WTC11 (cell line): ENCODE measurements around the gene GRB10. TPM values are rescaled to one million over a fixed set of nuclear protein-coding genes. Genes with fewer than 3 reads are reported as not detected.

ENCODE experiments used
- ATAC-seq: fragments of 200-7000 bp; cut with Tn5 transposase; 2 replicates; pipeline ENCODE4 v1.10.0; 2021; ENCODE audit warnings: mild to moderate bottlenecking, moderate library complexity
- CTCF ChIA-PET: fragments of 300-600 bp; sonication (Branson Sonifier 250); formaldehyde crosslinking; loops from one replicate; lab custom pipeline; 2021; ENCODE audit warnings: antibody characterized with exemption; lab: Charles Lee
- POLR2A ChIA-PET: fragments of 350-600 bp; sonication (Branson Sonifier 250); formaldehyde crosslinking; loops from one replicate; lab custom pipeline; 2021; ENCODE audit warnings: antibody characterized with exemption; lab: Charles Lee
- DNase-seq: peaks from one replicate; pipeline ENCODE4 v3.0.0; 2021; ENCODE audit warnings: low spot score
- H3K27ac Mint-ChIP-seq: 2 replicates; pipeline ENCODE4 v1.8.0; 2021; ENCODE audit warnings: mixed read lengths
- H3K27me3 Mint-ChIP-seq: 2 replicates; pipeline ENCODE4 v1.8.0; 2021; ENCODE audit warnings: low read depth, mild to moderate bottlenecking, moderate library complexity, mixed read lengths
- H3K36me3 Mint-ChIP-seq: 2 replicates; pipeline ENCODE4 v1.8.0; 2021; ENCODE audit warnings: mixed read lengths
- H3K4me1 Mint-ChIP-seq: 2 replicates; pipeline ENCODE4 v1.8.0; 2022; ENCODE audit warnings: mixed read lengths
- H3K4me3 Mint-ChIP-seq: 2 replicates; pipeline ENCODE4 v1.8.0; 2021; ENCODE audit warnings: mild to moderate bottlenecking, moderate library complexity, mixed read lengths
- H3K9me3 Mint-ChIP-seq: 2 replicates; pipeline ENCODE4 v1.8.0; 2021; ENCODE audit warnings: mixed read lengths
- FOXJ3 ChIP-seq: sonication (generic); formaldehyde crosslinking; IDR thresholded peaks from 2 replicates; pipeline ENCODE4 v1.9.0; 2021; ENCODE audit warnings: missing genetic modification reagents, mild to moderate bottlenecking, borderline replicate concordance
- GABPB1 ChIP-seq: sonication (generic); formaldehyde crosslinking; IDR thresholded peaks from 2 replicates; pipeline ENCODE4 v1.8.1; 2023; ENCODE audit warnings: mild to moderate bottlenecking, missing genetic modification reagents
- IRF2 ChIP-seq: sonication (generic); formaldehyde crosslinking; IDR thresholded peaks from 2 replicates; pipeline ENCODE4 v1.8.0; 2022; ENCODE audit warnings: low read depth, missing genetic modification reagents, borderline replicate concordance
- KAT7 ChIP-seq: sonication (generic); formaldehyde crosslinking; IDR thresholded peaks from 2 replicates; pipeline ENCODE4 v1.8.1; 2023; ENCODE audit warnings: missing genetic modification reagents, mild to moderate bottlenecking, borderline replicate concordance
- MYBL2 ChIP-seq: sonication (generic); formaldehyde crosslinking; IDR thresholded peaks from 2 replicates; pipeline ENCODE4 v1.8.1; 2023; ENCODE audit warnings: mild to moderate bottlenecking, moderate library complexity, missing genetic modification reagents
- NFATC4 ChIP-seq: fragments of 250-450 bp; sonication (Bioruptor Pico); IDR thresholded peaks from 2 replicates; pipeline ENCODE4 v1.9.0; 2021; ENCODE audit warnings: mild to moderate bottlenecking
- PREB ChIP-seq: sonication (generic); formaldehyde crosslinking; IDR thresholded peaks from 2 replicates; pipeline ENCODE4 v1.8.1; 2022; ENCODE audit warnings: mild to moderate bottlenecking, missing genetic modification reagents, moderate library complexity, borderline replicate concordance
- PRRX2 ChIP-seq: fragments of 250-450 bp; sonication (Bioruptor Pico); IDR thresholded peaks from 2 replicates; pipeline ENCODE4 v1.8.0; 2021; ENCODE audit warnings: mild to moderate bottlenecking
- RORB ChIP-seq: fragments of 250-450 bp; sonication (Bioruptor Pico); IDR thresholded peaks from 2 replicates; pipeline ENCODE4 v1.9.0; 2021; ENCODE audit warnings: mild to moderate bottlenecking
- STAT6 ChIP-seq: sonication (generic); formaldehyde crosslinking; conservative IDR thresholded peaks from 2 replicates; pipeline ENCODE4 v1.8.1; 2023; ENCODE audit warnings: mild to moderate bottlenecking, low read depth, missing genetic modification reagents, moderate library complexity
- USF2 ChIP-seq: sonication (generic); formaldehyde crosslinking; IDR thresholded peaks from 2 replicates; pipeline ENCODE4 v1.8.1; 2023; ENCODE audit warnings: mild to moderate bottlenecking, missing genetic modification reagents, moderate library complexity
- ZBTB21 ChIP-seq: sonication (generic); formaldehyde crosslinking; IDR thresholded peaks from 2 replicates; pipeline ENCODE4 v1.8.1; 2023; ENCODE audit warnings: mild to moderate bottlenecking, missing genetic modification reagents, borderline replicate concordance
- ZMAT4 ChIP-seq: fragments of 250-450 bp; sonication (Bioruptor Pico); IDR thresholded peaks from 2 replicates; pipeline ENCODE4 v1.9.0; 2021; ENCODE audit warnings: mild to moderate bottlenecking
- ZNF416 ChIP-seq: fragments of 250-450 bp; sonication (Bioruptor Pico); IDR thresholded peaks from 2 replicates; pipeline ENCODE4 v1.9.0; 2021; ENCODE audit warnings: mild to moderate bottlenecking, inconsistent platforms
- ZNF512 ChIP-seq: sonication (generic); formaldehyde crosslinking; IDR thresholded peaks from 2 replicates; pipeline ENCODE4 v1.8.1; 2022; ENCODE audit warnings: missing genetic modification reagents, borderline replicate concordance
- ZNF532 ChIP-seq: fragments of 250-450 bp; sonication (Bioruptor Pico); IDR thresholded peaks from 2 replicates; pipeline ENCODE4 v1.9.0; 2021; ENCODE audit warnings: mild to moderate bottlenecking, borderline replicate concordance
- ZSCAN18 ChIP-seq: fragments of 250-450 bp; sonication (Bioruptor Pico); IDR thresholded peaks from 2 replicates; pipeline ENCODE4 v2.1.2; 2022; ENCODE audit warnings: mild to moderate bottlenecking, moderate library complexity
- total RNA-seq: library from RNA; stranded (reverse); gene quantifications from 3 replicates; pipeline ENCODE4 v1.2.3, GENCODE V29; 2021

Gene GRB10
- total RNA-seq, 1 experiment from 2014 or later: 103 TPM

- TF ChIP-seq USF2 (CRISPR knock-in tag) (no peak), RORB (CRISPR knock-in tag) (no peak), MYBL2 (CRISPR knock-in tag) (no peak), PRRX2 (no peak), IRF2 (CRISPR knock-in tag) (no peak), ZBTB21 (CRISPR knock-in tag) (no peak), FOXJ3 (CRISPR knock-in tag) (no peak), ZNF416 (CRISPR knock-in tag) (no peak), GABPB1 (no peak)
- TF ChIP-seq, all 79 proteins: peak for 0
Observed at GRCh38 chr7:50657341-50657873, 125.3 kb downstream of the GRB10 start (continued).

GRCh38 chr7:50656141-50656895 lies 126.4 kb downstream of the GRB10 start:
- DNase-seq: no peak
- H3K27me3 Mint-ChIP-seq: no peaks in the 10 kb centered on the region
- CTCF ChIA-PET: interaction anchor here (1.5 kb wide), 1 partner anchor 345 kb away, joined by 3 read pairs; no protein-coding TSS in a partner anchor
- H3K4me3 Mint-ChIP-seq: no peak overlapping the region
- ATAC-seq: no peak
- no peaks in the 10 kb centered on the region for H3K9me3 Mint-ChIP-seq
- peaks cover 6% of the 10 kb centered on the region; the same call in 1 of the 2 replicates for H3K36me3 Mint-ChIP-seq
- H3K27ac Mint-ChIP-seq: 0 out of 2 replicates have a peak overlapping the region, but pooled peaks have one; percentile 13
- peaks cover 2% of the 10 kb centered on the region for H3K4me1 Mint-ChIP-seq
- TF ChIP-seq MYBL2 (CRISPR knock-in tag) (no peak), ZNF532 (CRISPR knock-in tag) (no peak), PREB (CRISPR knock-in tag) (no peak)
- POLR2A ChIA-PET: no interaction called here

- peak overlapping the region; percentile 41; the same call in 1 of the 2 replicates for H3K27ac Mint-ChIP-seq
- H3K36me3 Mint-ChIP-seq: peaks cover 4% of the 10 kb centered on the region
- CTCF ChIA-PET: interaction anchor here (1.1 to 1.5 kb wide), 2 partner anchors 345 to 346 kb away, joined by 3 to 4 read pairs; no protein-coding TSS in a partner anchor
- no peaks in the 10 kb centered on the region for H3K9me3 Mint-ChIP-seq
- no peak overlapping the region for H3K4me3 Mint-ChIP-seq
- ATAC-seq (no peak), DNase-seq (no peak)
- POLR2A ChIA-PET: no interaction called here
- H3K27me3 Mint-ChIP-seq: no peaks in the 10 kb centered on the region
- peaks cover 2% of the 10 kb centered on the region for H3K4me1 Mint-ChIP-seq
- TF ChIP-seq ZNF512 (CRISPR knock-in tag) (no peak), ZMAT4 (CRISPR knock-in tag) (no peak), NFATC4 (CRISPR knock-in tag) (no peak), KAT7 (no peak), IRF2 (CRISPR knock-in tag) (no peak), ZSCAN18 (CRISPR knock-in tag) (no peak), STAT6 (CRISPR knock-in tag) (no peak)
Observed at GRCh38 chr7:50655490-50655889, 127.2 kb downstream of the GRB10 start.
